Liver (tissue), 9 donors: Measurements from ENCODE around the gene DEFB131B. TPM values are rescaled to one million over a fixed set of nuclear protein-coding genes. Genes with fewer than 3 reads are reported as not detected.
A peak's percentile ranks its signal among the peaks of the same experiment; 100 is the strongest.

Experiments
- DNase-seq: peaks from one replicate; pipeline ENCODE4 v3.0.0-alpha.2; 2017; ENCODE audit warnings: low spot score
- H3K27ac ChIP-seq, 2 donors: one replicate each; pipeline ENCODE4 v1.7.0; 2013; ENCODE audit warnings: inconsistent platforms in 2 of 2, low read length in 2 of 2, control low read depth in 1 of 2, low read depth in 1 of 2, mild to moderate bottlenecking in 1 of 2
- H3K27me3 ChIP-seq, 4 donors: one replicate each; pipeline versions ENCODE4 v1.6.1 to v1.7.0; 2013; ENCODE audit warnings: low read length in 3 of 4, inconsistent platforms in 1 of 4, mild to moderate bottlenecking in 1 of 4, moderate library complexity in 1 of 4; ENCODE audit not compliant: control insufficient read depth in 4 of 4, insufficient read depth in 4 of 4
- H3K36me3 ChIP-seq, 4 donors: one replicate each; pipeline versions ENCODE4 v1.6.1 to v1.7.0; 2013; ENCODE audit warnings: low read length in 3 of 4, mild to moderate bottlenecking in 3 of 4, low read depth in 1 of 4, moderate library complexity in 1 of 4; ENCODE audit not compliant: control insufficient read depth in 4 of 4, insufficient read depth in 3 of 4
- H3K4me1 ChIP-seq, 4 donors: one replicate each; pipeline versions ENCODE4 v1.6.1 to v1.7.0; 2013; ENCODE audit warnings: low read length in 3 of 4, mild to moderate bottlenecking in 3 of 4, moderate library complexity in 1 of 4; ENCODE audit not compliant: control insufficient read depth in 4 of 4, insufficient read depth in 4 of 4
- H3K4me3 ChIP-seq, 3 donors: one replicate each; pipeline versions ENCODE4 v1.6.1 to v1.7.0; 2013; ENCODE audit warnings: low read length in 3 of 3, control low read depth in 1 of 3, low read depth in 1 of 3, mild to moderate bottlenecking in 1 of 3
- H3K9ac ChIP-seq, 2 donors: one replicate each; pipeline ENCODE4 v1.7.0; 2013; ENCODE audit warnings: low read length in 2 of 2, mild to moderate bottlenecking in 2 of 2, moderate library complexity in 2 of 2, control low read depth in 1 of 2, low read depth in 1 of 2
- H3K9me3 ChIP-seq, 4 donors: one replicate each; pipeline versions ENCODE4 v1.6.1 to v1.7.0; 2013; ENCODE audit warnings: low read length in 3 of 4; ENCODE audit not compliant: control insufficient read depth in 4 of 4
- EGR1 ChIP-seq, 2 donors: IDR thresholded peaks; 2 replicates each; pipeline ENCODE4 v1.6.1; 2016 to 2018; ENCODE audit warnings: antibody characterized with exemption in 2 of 2, low read depth in 2 of 2
- FOXA1 ChIP-seq: IDR thresholded peaks from 2 replicates; pipeline ENCODE4 v1.6.1; 2016; ENCODE audit warnings: antibody characterized with exemption
- FOXA2 ChIP-seq: IDR thresholded peaks from 2 replicates; pipeline ENCODE4 v1.6.1; 2016; ENCODE audit warnings: antibody characterized with exemption
- GABPA ChIP-seq, 2 donors: IDR thresholded peaks in 1 of 2; conservative IDR thresholded peaks in 1 of 2; 2 replicates each; pipeline ENCODE4 v1.6.1; 2016; ENCODE audit warnings: antibody characterized with exemption in 2 of 2, mild to moderate bottlenecking in 1 of 2, moderate library complexity in 1 of 2
- HNF4A ChIP-seq, 2 donors: conservative IDR thresholded peaks; 2 replicates each; pipeline ENCODE4 v1.6.1; 2016; ENCODE audit warnings: antibody characterized with exemption in 2 of 2, mild to moderate bottlenecking in 2 of 2
- HNF4G ChIP-seq: IDR thresholded peaks from 2 replicates; pipeline ENCODE4 v1.6.1; 2016; ENCODE audit warnings: antibody characterized with exemption
- JUND ChIP-seq, 2 donors: IDR thresholded peaks; 2 replicates each; pipeline ENCODE4 v1.6.1; 2016; ENCODE audit warnings: antibody characterized with exemption in 2 of 2
- NR2F2 ChIP-seq: IDR thresholded peaks from 2 replicates; pipeline ENCODE4 v1.6.1; 2016; ENCODE audit warnings: antibody characterized with exemption
- RAD21 ChIP-seq, 2 donors: IDR thresholded peaks; 2 replicates each; pipeline ENCODE4 v1.6.1; 2016; ENCODE audit warnings: antibody characterized with exemption in 2 of 2, mild to moderate bottlenecking in 2 of 2
- RXRA ChIP-seq, 2 donors: IDR thresholded peaks; 2 replicates each; pipeline ENCODE4 v1.6.1; 2017 to 2018; ENCODE audit warnings: antibody characterized with exemption in 2 of 2, mild to moderate bottlenecking in 1 of 2
- SP1 ChIP-seq: IDR thresholded peaks from 2 replicates; pipeline ENCODE4 v1.6.1; 2018; ENCODE audit warnings: antibody characterized with exemption, mild to moderate bottlenecking
- TAF1 ChIP-seq: conservative IDR thresholded peaks from 2 replicates; pipeline ENCODE4 v1.6.1; 2016; ENCODE audit warnings: antibody characterized with exemption, mild to moderate bottlenecking
- YY1 ChIP-seq: IDR thresholded peaks from 2 replicates; pipeline ENCODE4 v1.6.1; 2016; ENCODE audit warnings: antibody characterized with exemption, mild to moderate bottlenecking
- ZBTB33 ChIP-seq: IDR thresholded peaks from 2 replicates; pipeline ENCODE4 v1.6.1; 2016; ENCODE audit warnings: antibody characterized with exemption
- WGBS: extraction: QIAGEN DNeasy Blood & Tissue Kit; methylation state at CpG from one replicate; pipeline ENCODE4 v1.1.7; 2013; 5-methylcytosine and 5-hydroxymethylcytosine counted together
- polyA plus RNA-seq, 2 donors: library from polyadenylated mRNA; stranded (reverse) in 1 of 2; unstranded in 1 of 2; fragments of 200-250 nt in 1 of 2; fragments of >200 nt in 1 of 2; fragmentation: Nextera tagmentation in 1 of 2; extraction: Ambion mirVana in 1 of 2; gene quantifications; one replicate each; pipeline versions ENCODE4 v1.2.1 to v1.2.3, GENCODE V29; 2013 to 2015
- total RNA-seq, 2 donors: library from RNA; depleted of rRNA; stranded (reverse); fragments of >200 nt; gene quantifications; one replicate each; pipeline ENCODE4 v1.2.3, GENCODE V29; 2014
- TF ChIP-seq, protein P1 (sequence below): IDR thresholded peaks from 2 replicates; pipeline ENCODE4 v1.6.1; 2016; ENCODE audit warnings: antibody characterized with exemption
- TF ChIP-seq, protein P2 (sequence below): fragments of 150-350 bp; IDR thresholded peaks from 2 replicates; pipeline ENCODE4 v1.5.1; 2017; ENCODE audit warnings: improper control_type of control experiment, low read depth, low read length; ENCODE audit not compliant: missing input control
- TF ChIP-seq, protein P3 (sequence below): IDR thresholded peaks from 2 replicates; pipeline ENCODE4 v1.6.1; 2016; ENCODE audit warnings: antibody characterized with exemption
- donor health status: healthy.
- donor health status: healthy.
- donor health status: healthy.
- donor health status: healthy.
- donor health status: healthy.

The DEFB131B gene
- total and polyA plus RNA-seq, 4 donors: not detected

- TF ChIP-seq HNF4A (conservative IDR thresholded peaks at IDR 0.05): no peak
Observed at GRCh38 chr11:71917646-71918140, 39.4 kb downstream of the DEFB131B start (continued).

DNA sequence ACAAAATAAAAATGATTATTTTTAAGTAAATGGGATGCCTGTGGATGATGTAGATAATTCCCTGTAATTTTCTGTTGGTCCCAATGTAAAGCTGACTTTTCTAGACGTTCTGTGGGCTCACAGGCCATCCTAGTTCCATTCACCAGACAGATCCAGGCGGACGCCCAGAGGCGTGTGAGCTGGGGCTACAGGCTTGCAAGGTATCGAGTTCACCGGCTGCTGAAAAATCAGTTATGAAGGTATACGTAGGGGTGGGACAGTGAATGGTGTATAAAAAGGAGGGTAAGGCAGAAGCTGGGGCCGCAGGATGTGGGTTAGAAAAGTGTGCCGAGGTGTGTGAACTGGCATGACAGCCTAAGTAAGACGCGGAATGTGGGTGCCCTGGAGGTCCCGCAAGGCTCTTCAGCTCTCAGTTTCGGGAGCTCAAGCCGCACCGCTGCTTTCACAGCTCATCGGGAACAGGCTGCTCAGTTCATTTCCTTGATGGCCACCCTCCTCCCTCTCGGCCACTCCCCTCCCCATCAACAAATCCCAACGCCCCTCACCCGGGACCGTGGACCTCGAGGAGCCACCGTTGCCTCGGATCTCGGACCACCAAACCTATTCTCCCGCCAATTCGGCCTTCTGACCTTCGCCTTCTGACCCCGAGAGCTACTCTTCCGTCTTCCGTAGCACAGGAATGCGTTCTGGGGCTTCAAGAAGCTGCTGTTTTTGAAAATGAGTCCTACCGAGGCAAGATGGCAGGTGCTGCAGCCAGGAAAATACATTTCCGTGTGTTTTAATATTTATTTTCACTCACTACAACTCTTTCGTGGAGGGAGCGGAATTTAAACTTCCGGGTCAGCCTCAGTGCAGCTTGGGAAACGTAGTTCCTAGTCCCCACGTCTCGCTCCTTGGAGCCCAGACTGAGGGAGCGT, 49.8 kb downstream of the DEFB131B start, which contains the start of gene XNDC1N:
XNDC1N (minus strand) TSS at position 775 of the 917 bp plus-strand sequence. CDS start 5,241 bp downstream, outside the sequence.
- H3K36me3 ChIP-seq: peaks cover 0 to 3% (median 0%) of the 10 kb centered on the region in 4 donors
- TF ChIP-seq GABPA (IDR thresholded peaks at IDR 0.05 in 1 of 2, conservative IDR thresholded peaks at IDR 0.05 in 1 of 2): peak; percentile 88 to 95
- peak in 1 of 2 donors; percentile 25 for TF ChIP-seq JUND (IDR thresholded peaks at IDR 0.05)
- peak; percentile 18 for TF ChIP-seq HNF4G
- TF ChIP-seq YY1: no peak
- peak in 1 of 2 donors; percentile 65 for TF ChIP-seq HNF4A (conservative IDR thresholded peaks at IDR 0.05)
- H3K4me1 ChIP-seq: peaks cover 5 to 31% (median 24%) of the 10 kb centered on the region in 4 donors
- WGBS: under 1% methylated on average over 40 of the region's 40 CpGs
- H3K27me3 ChIP-seq: no peaks in the 10 kb centered on the region
- H3K9me3 ChIP-seq: no peaks in the 10 kb centered on the region
- peak within 1 kb of the TSS; percentile 85 to 88 for H3K9ac ChIP-seq
- H3K27ac ChIP-seq: peak within 1 kb of the TSS; percentile 83 to 88
- peak within 1 kb of the TSS; percentile 71 to 100 (median 92) for H3K4me3 ChIP-seq
- DNase-seq: no peak

GRCh38 chr11:71928737-71929443, 50.6 kb downstream of the DEFB131B start, which contains the start of gene RNF121:
Gene RNF121 (plus strand): TSS chr11:71929046. CDS start chr11:71929062, 16 bp downstream.
- Histone ChIP-seq H3K27ac (peak within 1 kb of the TSS; percentile 83 to 88), H3K4me3 (peak within 1 kb of the TSS; percentile 71 to 100 (median 92)), H3K36me3 (peaks cover 0 to 3% (median 0%) of the 10 kb centered on the region in 4 donors), H3K4me1 (peaks cover 6 to 31% (median 29%) of the 10 kb centered on the region in 4 donors), H3K9me3 (no peaks in the 10 kb centered on the region), H3K27me3 (no peaks in the 10 kb centered on the region), H3K9ac (peak within 1 kb of the TSS; percentile 85 to 88)
- WGBS: under 1% methylated on average over 32 of the region's 32 CpGs
- peak; percentile 97 for DNase-seq
- TF ChIP-seq HNF4A (conservative IDR thresholded peaks at IDR 0.05) (peak; percentile 12 to 56), GABPA (IDR thresholded peaks at IDR 0.05 in 1 of 2, conservative IDR thresholded peaks at IDR 0.05 in 1 of 2) (peak; percentile 31 to 91), ZBTB33 (peak; percentile 85), FOXA2 (no peak), RAD21 (IDR thresholded peaks at IDR 0.05) (no peak), FOXA1 (no peak), HNF4G (no peak), YY1 (peak; percentile 92), SP1 (peak; percentile 72), RXRA (IDR thresholded peaks at IDR 0.05) (peak in 1 of 2 donors; percentile 65), TAF1 (no peak), NR2F2 (peak; percentile 99), EGR1 (IDR thresholded peaks at IDR 0.05; ENCODE audit: low read depth in 2 of 2) (peak; percentile 85 to 92)
- TF ChIP-seq, protein P1, sequence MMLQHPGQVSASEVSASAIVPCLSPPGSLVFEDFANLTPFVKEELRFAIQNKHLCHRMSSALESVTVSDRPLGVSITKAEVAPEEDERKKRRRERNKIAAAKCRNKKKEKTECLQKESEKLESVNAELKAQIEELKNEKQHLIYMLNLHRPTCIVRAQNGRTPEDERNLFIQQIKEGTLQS: no peak
- TF ChIP-seq, protein P2, sequence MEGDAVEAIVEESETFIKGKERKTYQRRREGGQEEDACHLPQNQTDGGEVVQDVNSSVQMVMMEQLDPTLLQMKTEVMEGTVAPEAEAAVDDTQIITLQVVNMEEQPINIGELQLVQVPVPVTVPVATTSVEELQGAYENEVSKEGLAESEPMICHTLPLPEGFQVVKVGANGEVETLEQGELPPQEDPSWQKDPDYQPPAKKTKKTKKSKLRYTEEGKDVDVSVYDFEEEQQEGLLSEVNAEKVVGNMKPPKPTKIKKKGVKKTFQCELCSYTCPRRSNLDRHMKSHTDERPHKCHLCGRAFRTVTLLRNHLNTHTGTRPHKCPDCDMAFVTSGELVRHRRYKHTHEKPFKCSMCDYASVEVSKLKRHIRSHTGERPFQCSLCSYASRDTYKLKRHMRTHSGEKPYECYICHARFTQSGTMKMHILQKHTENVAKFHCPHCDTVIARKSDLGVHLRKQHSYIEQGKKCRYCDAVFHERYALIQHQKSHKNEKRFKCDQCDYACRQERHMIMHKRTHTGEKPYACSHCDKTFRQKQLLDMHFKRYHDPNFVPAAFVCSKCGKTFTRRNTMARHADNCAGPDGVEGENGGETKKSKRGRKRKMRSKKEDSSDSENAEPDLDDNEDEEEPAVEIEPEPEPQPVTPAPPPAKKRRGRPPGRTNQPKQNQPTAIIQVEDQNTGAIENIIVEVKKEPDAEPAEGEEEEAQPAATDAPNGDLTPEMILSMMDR: no peak
- TF ChIP-seq, protein P3, sequence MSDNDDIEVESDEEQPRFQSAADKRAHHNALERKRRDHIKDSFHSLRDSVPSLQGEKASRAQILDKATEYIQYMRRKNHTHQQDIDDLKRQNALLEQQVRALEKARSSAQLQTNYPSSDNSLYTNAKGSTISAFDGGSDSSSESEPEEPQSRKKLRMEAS: peak; percentile 88
